Right cardiac atrium (tissue), 5 donors: Measurements from ENCODE around the gene C8B. TPM values are rescaled to one million over a fixed set of nuclear protein-coding genes. Genes with fewer than 3 reads are reported as not detected.

Experiments used
- ATAC-seq, 2 donors: fragments of 200-7000 bp; cut with Tn5 transposase; one replicate each; pipeline versions ENCODE4 v1.8.0 to v1.9.1; 2020; ENCODE audit warnings: moderate library complexity in 2 of 2, mild to moderate bottlenecking in 1 of 2
- DNase-seq, 3 donors: peaks; one replicate each; pipeline ENCODE4 v3.0.0-alpha.2; 2020
- H3K27ac ChIP-seq: one replicate; pipeline ENCODE4 v1.5.1; 2013; ENCODE audit warnings: mild to moderate bottlenecking, low read length, control low read depth, moderate library complexity
- H3K27me3 ChIP-seq: one replicate; pipeline ENCODE4 v1.6.1; 2013; ENCODE audit not compliant: control insufficient read depth, insufficient read depth
- H3K4me1 ChIP-seq: one replicate; pipeline ENCODE4 v1.6.1; 2013; ENCODE audit warnings: low read length; ENCODE audit not compliant: control insufficient read depth, insufficient read depth
- H3K4me3 ChIP-seq: one replicate; pipeline ENCODE4 v1.5.1; 2013; ENCODE audit warnings: low read length, control low read depth
- H3K9me3 ChIP-seq: one replicate; pipeline ENCODE4 v1.6.1; 2013; ENCODE audit warnings: low read length; ENCODE audit not compliant: control insufficient read depth
- WGBS: extraction: QIAGEN DNeasy Blood & Tissue Kit; methylation state at CpG from one replicate; pipeline ENCODE4 v1.1.7; 2013; 5-methylcytosine and 5-hydroxymethylcytosine counted together
- intact Hi-C, 4 donors: fragments of 100-400 bp; cut with DNase I; formaldehyde crosslinking; loops; one replicate each; pipeline versions ENCODE4 v1.11.0 to v1.14.0; 2022 to 2023
- polyA plus RNA-seq: library from polyadenylated mRNA; stranded (reverse); fragments of 200-250 nt; gene quantifications from one replicate; pipeline ENCODE4 v1.2.3, GENCODE V29; 2013
- total RNA-seq, 4 donors: library from RNA; stranded (reverse); fragmentation: NEBNext Ultra II Directional; extraction: Animal tissue kit (Norgen Biotek cat#: 25700); gene quantifications; one replicate each; pipeline ENCODE4 v1.2.1, GENCODE V29; 2021
- donor health status: healthy with polysubstance abuse.
- donor health status: DM: no; HTN: yes; CAD: no.
- donor health status: DM: no; HTN: no; CAD: no.
- donor health status: DM: no; HTN: yes; CAD: no; lungs with severe emphysema.
- donor health status: DM: yes; HTN: yes; CAD: no.

C8B gene
- total and polyA plus RNA-seq, 5 donors: not detected

DNA sequence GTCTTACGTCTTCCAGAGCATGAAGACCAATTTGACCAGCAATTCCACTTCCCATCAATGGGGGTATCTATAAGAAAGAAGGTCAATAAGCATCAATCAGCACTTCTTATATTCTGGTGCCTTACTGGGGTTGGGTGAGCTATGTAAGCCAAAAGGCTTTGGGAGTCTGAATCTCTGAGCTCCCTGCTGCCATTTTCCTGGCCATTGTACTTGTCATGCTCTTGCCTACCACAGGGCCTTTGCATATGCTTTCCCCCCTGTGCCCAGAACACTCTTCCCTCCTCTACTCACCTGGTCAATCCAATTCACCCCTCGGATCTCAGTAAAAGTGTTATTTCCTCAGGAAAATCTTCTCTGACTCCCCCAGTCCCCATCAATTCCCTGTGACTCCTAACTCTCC lies 36.3 kb downstream of the C8B start:
- intact Hi-C loops: no loop called here
- ATAC-seq: no peak
- H3K9me3 ChIP-seq: no peaks in the 10 kb centered on the region
- DNase-seq: no peak
- H3K27ac ChIP-seq: no peak overlapping the region
- H3K4me3 ChIP-seq: no peak overlapping the region
- 76% methylated on average over 2 of the region's 2 CpGs for whole genome bisulfite sequencing
- no peaks in the 10 kb centered on the region for H3K27me3 ChIP-seq
- H3K4me1 ChIP-seq: no peaks in the 10 kb centered on the region

DNA sequence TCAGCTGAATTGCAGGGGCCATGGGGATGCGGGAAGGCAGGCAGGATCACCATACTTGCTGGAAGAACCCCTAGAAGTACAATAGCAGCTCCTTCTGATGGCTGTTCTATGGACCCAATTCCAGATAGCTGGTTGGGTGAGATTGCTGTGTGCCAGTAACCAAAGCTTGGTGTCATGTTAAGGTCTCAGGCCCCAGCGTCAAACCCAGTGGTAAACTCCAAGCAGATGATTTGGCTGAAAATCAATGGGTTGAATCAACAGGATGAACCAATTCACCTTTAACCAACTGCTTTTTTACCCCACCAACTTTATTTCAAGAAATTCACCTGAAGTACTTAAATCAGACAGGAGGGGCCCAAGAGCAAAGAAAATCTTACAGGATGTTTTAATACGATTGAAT lies 37.8 kb downstream of the C8B start:
- WGBS: 91% methylated on average over 3 of the region's 3 CpGs
- H3K27me3 ChIP-seq: no peaks in the 10 kb centered on the region
- no peak overlapping the region for H3K27ac ChIP-seq
- H3K9me3 ChIP-seq: no peaks in the 10 kb centered on the region
- no peak overlapping the region for H3K4me3 ChIP-seq
- intact Hi-C loops: no loop called here
- DNase-seq (no peak), ATAC-seq (no peak)
- H3K4me1 ChIP-seq: no peaks in the 10 kb centered on the region

DNA sequence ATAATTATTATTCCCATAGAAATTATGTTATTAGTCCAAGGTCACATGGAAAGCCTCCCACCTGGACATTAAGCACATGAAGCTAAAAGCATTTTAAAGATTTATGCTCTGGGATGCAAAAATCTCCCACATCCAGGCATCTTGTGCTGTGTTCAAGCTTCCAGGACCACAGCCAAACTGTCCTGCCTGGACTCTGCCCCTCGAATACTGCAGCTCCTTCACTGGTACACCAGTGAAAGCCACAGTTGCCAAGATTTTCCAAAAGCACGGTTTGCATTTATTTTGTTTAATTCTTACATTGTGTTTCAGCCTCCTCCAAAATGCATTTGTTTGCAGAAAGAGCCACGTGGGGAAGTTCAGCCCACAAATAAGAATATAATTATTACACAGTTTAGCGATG lies 38.6 kb downstream of the C8B start:
- Histone ChIP-seq H3K9me3 (no peaks in the 10 kb centered on the region), H3K27me3 (no peaks in the 10 kb centered on the region), H3K27ac (no peak overlapping the region), H3K4me3 (no peak overlapping the region), H3K4me1 (no peaks in the 10 kb centered on the region)
- ATAC-seq (no peak), DNase-seq (no peak)
- WGBS: 74% methylated on average over 4 of the region's 4 CpGs
- intact Hi-C loops: no loop called here

GRCh38 chr1:56925193-56925592 lies 40.6 kb downstream of the C8B start:
- no peak for ATAC-seq

GRCh38 chr1:56924116-56924515 lies 41.7 kb downstream of the C8B start:
- Histone ChIP-seq H3K4me1 (no peaks in the 10 kb centered on the region), H3K9me3 (no peaks in the 10 kb centered on the region), H3K27ac (no peak overlapping the region), H3K4me3 (no peak overlapping the region), H3K27me3 (no peaks in the 10 kb centered on the region)
- ATAC-seq (no peak), DNase-seq (no peak)
- 79% methylated on average over 5 of the region's 5 CpGs for WGBS
- intact Hi-C loops: no loop called here

More at GRCh38 chr1:56925193-56925592, 40.6 kb downstream of the C8B start:
- Histone ChIP-seq H3K4me1 (no peaks in the 10 kb centered on the region), H3K9me3 (no peaks in the 10 kb centered on the region), H3K27me3 (no peaks in the 10 kb centered on the region), H3K27ac (no peak overlapping the region), H3K4me3 (no peak overlapping the region)
- intact Hi-C loops: no loop called here
- DNase-seq: no peak

- ATAC-seq (no peak), DNase-seq (no peak)
- Histone ChIP-seq H3K27me3 (no peaks in the 10 kb centered on the region), H3K27ac (no peak overlapping the region), H3K9me3 (no peaks in the 10 kb centered on the region), H3K4me1 (no peaks in the 10 kb centered on the region), H3K4me3 (no peak overlapping the region)
- intact Hi-C loops: no loop called here
- 58% methylated on average over 3 of the region's 3 CpGs for WGBS
Measured at GRCh38 chr1:56923201-56923600, 42.6 kb downstream of the C8B start.

DNA sequence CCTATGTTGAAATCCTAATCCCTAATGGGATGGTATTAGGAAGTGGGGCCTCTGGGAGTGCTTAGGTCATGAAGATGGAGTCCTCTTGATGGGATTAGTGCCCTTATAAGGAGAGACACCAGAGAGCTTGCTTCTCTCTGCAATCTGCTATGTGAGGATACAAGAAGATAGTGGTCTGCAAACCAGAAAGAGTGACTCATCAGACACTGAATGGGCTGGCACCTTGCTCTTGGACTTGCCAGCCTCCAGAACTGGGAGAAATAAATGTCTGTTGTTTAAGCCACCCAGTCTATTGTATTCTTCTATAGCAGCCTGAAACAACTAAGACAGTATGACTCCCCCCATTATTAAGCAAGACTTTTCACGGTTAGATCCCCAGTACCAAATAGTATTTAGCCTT lies 43.3 kb downstream of the C8B start:
- 93% methylated on average over 1 of the region's 1 CpG for WGBS
- Histone ChIP-seq H3K27ac (no peak overlapping the region), H3K4me3 (no peak overlapping the region), H3K9me3 (no peaks in the 10 kb centered on the region), H3K27me3 (no peaks in the 10 kb centered on the region), H3K4me1 (no peaks in the 10 kb centered on the region)
- intact Hi-C loops: no loop called here
- DNase-seq: no peak
- ATAC-seq: no peak

- Histone ChIP-seq H3K4me1 (no peaks in the 10 kb centered on the region), H3K27me3 (no peaks in the 10 kb centered on the region), H3K9me3 (no peaks in the 10 kb centered on the region), H3K4me3 (no peak overlapping the region), H3K27ac (no peak overlapping the region)
- WGBS: 85% methylated on average over 4 of the region's 4 CpGs
- ATAC-seq (no peak), DNase-seq (no peak)
- intact Hi-C loops: no loop called here
Measured at GRCh38 chr1:56922070-56922469, 43.7 kb downstream of the C8B start.

DNA sequence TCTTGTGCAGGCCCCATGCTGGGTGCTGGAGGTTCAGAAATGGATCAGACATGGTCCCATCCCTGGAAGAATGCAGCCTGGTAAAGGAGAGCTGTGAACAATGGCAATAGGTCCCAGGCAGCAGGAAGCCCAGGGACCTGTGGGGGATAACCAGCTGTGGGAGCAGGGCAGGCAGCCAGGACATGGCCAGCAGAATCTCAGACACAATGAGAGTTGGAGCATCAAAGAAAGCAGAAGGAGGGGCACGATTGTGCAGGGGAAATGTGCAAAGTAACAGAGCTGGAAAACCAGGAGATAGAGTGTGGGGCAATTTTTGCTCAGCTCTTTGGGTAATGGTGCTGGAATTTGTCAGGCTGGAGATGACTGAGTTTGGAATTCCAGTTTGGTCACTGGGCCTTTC lies 44.3 kb downstream of the C8B start:
- Histone ChIP-seq H3K9me3 (no peaks in the 10 kb centered on the region), H3K4me1 (no peaks in the 10 kb centered on the region), H3K27ac (no peak overlapping the region), H3K27me3 (no peaks in the 10 kb centered on the region), H3K4me3 (no peak overlapping the region)
- ATAC-seq (no peak), DNase-seq (no peak)
- intact Hi-C loops: no loop called here
- 40% methylated on average over 1 of the region's 1 CpG for WGBS

- H3K4me3 ChIP-seq: no peak overlapping the region
- no peaks in the 10 kb centered on the region for H3K4me1 ChIP-seq
- DNase-seq: no peak
- ATAC-seq: no peak
- no peaks in the 10 kb centered on the region for H3K27me3 ChIP-seq
- 60% methylated on average over 2 of the region's 2 CpGs for WGBS
- intact Hi-C loops: no loop called here
- no peak overlapping the region for H3K27ac ChIP-seq
- no peaks in the 10 kb centered on the region for H3K9me3 ChIP-seq
Measured at GRCh38 chr1:56920591-56921001, 45.2 kb downstream of the C8B start.

DNA sequence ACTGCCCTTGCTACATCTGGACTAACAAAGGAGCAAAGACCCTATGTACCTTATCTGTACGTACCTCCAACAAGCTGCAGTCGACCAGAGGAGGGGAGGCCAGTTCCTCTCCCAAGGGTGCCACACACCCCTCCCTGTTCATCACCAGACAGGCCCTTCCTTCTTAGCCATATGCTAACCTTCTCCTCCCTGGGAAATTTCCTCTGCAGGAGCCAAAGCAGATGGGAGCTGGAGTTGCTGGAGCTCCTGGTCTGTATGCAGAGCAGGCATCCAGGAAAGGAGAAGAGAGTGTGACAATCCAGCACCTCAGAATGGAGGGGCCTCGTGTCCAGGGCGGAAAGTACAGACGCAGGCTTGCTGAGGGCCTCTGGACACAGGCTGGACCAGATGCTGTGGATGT lies 48.5 kb downstream of the C8B start:
- no peak overlapping the region for H3K4me3 ChIP-seq
- DNase-seq (no peak), ATAC-seq (no peak)
- H3K4me1 ChIP-seq: no peaks in the 10 kb centered on the region
- no peak overlapping the region for H3K27ac ChIP-seq
- intact Hi-C loops: no loop called here
- 67% methylated on average over 5 of the region's 5 CpGs for WGBS
- H3K27me3 ChIP-seq: no peaks in the 10 kb centered on the region
- no peaks in the 10 kb centered on the region for H3K9me3 ChIP-seq

DNA sequence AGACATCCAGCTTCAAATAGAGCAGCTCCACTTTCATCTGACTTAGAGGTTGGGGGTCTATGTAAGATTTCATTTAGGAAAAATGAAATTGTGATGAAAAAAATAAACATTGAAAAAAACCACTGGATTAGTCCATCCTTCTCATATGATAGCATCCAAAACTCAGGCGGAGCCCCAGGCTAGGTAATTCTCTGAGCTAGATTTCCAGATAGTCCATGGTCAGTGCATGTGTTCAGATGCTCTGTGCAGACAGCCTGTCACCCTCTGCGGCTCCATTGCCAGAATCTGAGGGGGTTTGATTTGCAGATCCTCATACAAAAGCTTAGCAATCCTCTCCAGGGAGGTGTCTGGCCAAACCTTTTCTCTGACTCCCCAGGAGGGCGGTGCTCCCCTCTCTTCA lies 49.2 kb downstream of the C8B start:
- DNase-seq: no peak
- no peaks in the 10 kb centered on the region for H3K9me3 ChIP-seq
- intact Hi-C loops: no loop called here
- no peak overlapping the region for H3K27ac ChIP-seq
- 88% methylated on average over 3 of the region's 3 CpGs for WGBS
- H3K4me1 ChIP-seq: no peaks in the 10 kb centered on the region
- H3K27me3 ChIP-seq: no peaks in the 10 kb centered on the region
- no peak for ATAC-seq
- H3K4me3 ChIP-seq: no peak overlapping the region
